CD14-positive monocyte (primary cell): ENCODE results near the gene MS4A12. TPM values are rescaled to one million over a fixed set of nuclear protein-coding genes. Genes with fewer than 3 reads are reported as not detected.

Experiments
- DNase-seq, 3 donors: peaks; one replicate each; pipeline ENCODE4 v3.0.0-alpha.2; 2011 to 2022
- H2AFZ ChIP-seq: 2 replicates; pipeline ENCODE4 v1.6.0; 2012; ENCODE audit warnings: mild to moderate bottlenecking, low read depth, low read length, inconsistent platforms; ENCODE audit not compliant: insufficient read depth, poor library complexity, severe bottlenecking
- H3K27ac ChIP-seq, 2 donors: 1 replicate in 1 of 2; 2 replicates in 1 of 2; pipeline ENCODE4 v1.5.1; 2012 to 2013; ENCODE audit warnings: low read length in 2 of 2, control low read depth in 1 of 2, inconsistent platforms in 1 of 2, low read depth in 1 of 2, mild to moderate bottlenecking in 1 of 2
- H3K27me3 ChIP-seq, 2 donors: one replicate each; pipeline versions ENCODE4 v1.6.0 to v1.6.1; 2011 to 2013; ENCODE audit warnings: low read length in 2 of 2; ENCODE audit not compliant: control insufficient read depth in 2 of 2, insufficient read depth in 2 of 2
- H3K36me3 ChIP-seq, 2 donors: replicated peaks in 1 of 2; 1 replicate in 1 of 2; 2 replicates in 1 of 2; pipeline versions ENCODE4 v1.5.1 to v1.6.1; 2012 to 2013; ENCODE audit warnings: low read length in 2 of 2, control low read depth in 1 of 2, inconsistent platforms in 1 of 2, mild to moderate bottlenecking in 1 of 2; ENCODE audit not compliant: insufficient read depth in 2 of 2, control insufficient read depth in 1 of 2
- H3K4me1 ChIP-seq, 2 donors: 1 replicate in 1 of 2; 2 replicates in 1 of 2; pipeline versions ENCODE4 v1.5.1 to v1.6.1; 2012 to 2013; ENCODE audit warnings: low read length in 2 of 2, control low read depth in 1 of 2, inconsistent platforms in 1 of 2, mild to moderate bottlenecking in 1 of 2, moderate library complexity in 1 of 2; ENCODE audit not compliant: insufficient read depth in 2 of 2, control insufficient read depth in 1 of 2
- H3K4me2 ChIP-seq: replicated peaks from 2 replicates; pipeline ENCODE3; 2012; ENCODE audit warnings: low read length, moderate library complexity, mild to moderate bottlenecking; ENCODE audit not compliant: poor library complexity, severe bottlenecking; ENCODE audit errors: extremely low read depth
- H3K4me3 ChIP-seq, 3 experiments: fragments of 200-600 bp in 1 of 3; sonication (generic) in 1 of 3; replicated peaks in 1 of 3; 1 replicate in 2 of 3; 2 replicates in 1 of 3; pipeline ENCODE4 v1.5.1; 2011 to 2013; ENCODE audit warnings: low read length in 3 of 3, mild to moderate bottlenecking in 3 of 3, control low read depth in 2 of 3, low read depth in 2 of 3, inconsistent platforms in 1 of 3, moderate library complexity in 1 of 3
- H3K79me2 ChIP-seq: 2 replicates; pipeline ENCODE4 v1.6.0; 2012; ENCODE audit warnings: mild to moderate bottlenecking, control low read depth, inconsistent platforms, low read length, moderate library complexity; ENCODE audit not compliant: insufficient read depth
- H3K9ac ChIP-seq: 2 replicates; pipeline ENCODE4 v1.6.0; 2017; ENCODE audit warnings: low read length, mild to moderate bottlenecking; ENCODE audit not compliant: insufficient read depth, poor library complexity, severe bottlenecking
- H3K9me3 ChIP-seq, 2 donors: replicated peaks in 1 of 2; 1 replicate in 1 of 2; 2 replicates in 1 of 2; pipeline versions ENCODE4 v1.5.1 to v1.6.1; 2012 to 2013; ENCODE audit warnings: low read length in 2 of 2, control low read depth in 1 of 2; ENCODE audit not compliant: control insufficient read depth in 1 of 2, insufficient read depth in 1 of 2
- H4K20me1 ChIP-seq: 2 replicates; pipeline ENCODE4 v1.6.0; 2012; ENCODE audit warnings: mild to moderate bottlenecking, low read length, control low read depth, moderate library complexity; ENCODE audit not compliant: insufficient read depth
- H3K27ac Mint-ChIP-seq, 7 donors: one replicate each; pipeline ENCODE4 v1.8.0; 2020; ENCODE audit warnings: mild to moderate bottlenecking in 7 of 7, mixed read lengths in 7 of 7, moderate library complexity in 6 of 7, inconsistent platforms in 2 of 7
- H3K27me3 Mint-ChIP-seq, 3 donors: one replicate each; pipeline ENCODE4 v1.8.0; 2021 to 2022; ENCODE audit warnings: low read depth in 3 of 3, mild to moderate bottlenecking in 3 of 3, mixed read lengths in 3 of 3, moderate library complexity in 3 of 3, inconsistent platforms in 1 of 3
- H3K36me3 Mint-ChIP-seq, 2 donors: one replicate each; pipeline ENCODE4 v1.8.0; 2020; ENCODE audit warnings: mixed read lengths in 2 of 2, inconsistent platforms in 1 of 2, mild to moderate bottlenecking in 1 of 2
- H3K4me1 Mint-ChIP-seq: one replicate; pipeline ENCODE4 v1.8.0; 2020; ENCODE audit warnings: mild to moderate bottlenecking, mixed read lengths
- H3K4me3 Mint-ChIP-seq, 2 donors: one replicate each; pipeline ENCODE4 v1.8.0; 2020; ENCODE audit warnings: mild to moderate bottlenecking in 2 of 2, mixed read lengths in 2 of 2, moderate library complexity in 1 of 2
- H3K9me3 Mint-ChIP-seq, 7 donors: one replicate each; pipeline ENCODE4 v1.8.0; 2020 to 2022; ENCODE audit warnings: mixed read lengths in 7 of 7, mild to moderate bottlenecking in 6 of 7, moderate library complexity in 6 of 7, inconsistent platforms in 2 of 7
- CTCF ChIP-seq: fragments of 200-600 bp; IDR thresholded peaks from one replicate; pipeline ENCODE4 v1.8.0; 2022; ENCODE audit warnings: antibody characterized with exemption, mild to moderate bottlenecking
- WGBS: methylation state at CpG from one replicate; pipeline ENCODE4 v1.1.5; 2013; ENCODE audit warnings: missing lambda C conversion rate; ENCODE audit not compliant: insufficient coverage; 5-methylcytosine and 5-hydroxymethylcytosine counted together
- intact Hi-C, 2 donors: fragments of 100-400 bp; cut with micrococcal nuclease; formaldehyde crosslinking; loops; one replicate each; pipeline versions ENCODE4 v1.15.0 to v1.15.1; 2023
- polyA plus RNA-seq, 3 donors: library from polyadenylated mRNA; depleted of rRNA in 1 of 3; unstranded in 2 of 3; stranded (reverse) in 1 of 3; fragments of 300-500 nt in 2 of 3; fragments of >200 nt in 1 of 3; fragmentation: Illumina TruSeq in 2 of 3; gene quantifications; 1 replicate in 2 of 3; 2 replicates in 1 of 3; pipeline ENCODE4 v1.2.3, GENCODE V29; 2012 to 2021

The MS4A12 gene
- polyA plus RNA-seq, 3 donors: not detected

GRCh38 chr11:60498399-60498798, 5.8 kb downstream of the MS4A12 start:
- intact Hi-C loops: loop anchor here in 1 of 2 donors (2.0 kb wide), 1 partner anchor 20 kb away; no protein-coding TSS in a partner anchor
- Histone ChIP-seq H2AFZ (peak overlapping the region; percentile 68), H3K4me1 (peaks cover 11 to 15% of the 10 kb centered on the region in 2 donors), H3K4me3 (peak overlapping the region in 1 of 3 experiments; percentile 50), H3K79me2 (no peaks in the 10 kb centered on the region), H3K4me2 (peak overlapping the region; percentile 56), H4K20me1 (no peaks in the 10 kb centered on the region), H3K27ac (peak overlapping the region in 1 of 2 donors; percentile 21), H3K9ac (no peak overlapping the region), H3K9me3 (no peaks in the 10 kb centered on the region), H3K27me3 (peaks cover 0 to 2% of the 10 kb centered on the region in 2 donors), H3K36me3 (no peaks in the 10 kb centered on the region)
- H3K27me3 Mint-ChIP-seq: peaks cover 0 to 5% (median 2%) of the 10 kb centered on the region in 3 donors
- H3K36me3 Mint-ChIP-seq: no peaks in the 10 kb centered on the region
- H3K9me3 Mint-ChIP-seq: peaks cover 0 to 2% (median 0%) of the 10 kb centered on the region in 7 donors
- no peak for TF ChIP-seq CTCF
- DNase-seq: peak in 1 of 3 donors; percentile 4
- WGBS: no CpG with 5 or more reads among the region's 2 CpGs
- peak overlapping the region in 5 of 7 donors; percentile 52 to 82 (median 80) for H3K27ac Mint-ChIP-seq
- H3K4me3 Mint-ChIP-seq: peak overlapping the region in 1 of 2 donors; percentile 6
- H3K4me1 Mint-ChIP-seq: peaks cover 18% of the 10 kb centered on the region

- TF ChIP-seq CTCF: no peak
- Mint-ChIP-seq H3K4me1 (peaks cover 18% of the 10 kb centered on the region), H3K9me3 (peaks cover 0 to 2% (median 0%) of the 10 kb centered on the region in 7 donors), H3K27ac (peak overlapping the region in 6 of 7 donors; percentile 26 to 82 (median 74)), H3K27me3 (peaks cover 0 to 5% (median 2%) of the 10 kb centered on the region in 3 donors), H3K36me3 (no peaks in the 10 kb centered on the region), H3K4me3 (peak overlapping the region in 1 of 2 donors; percentile 6)
- 0% methylated on average over 3 of the region's 4 CpGs for WGBS
- Histone ChIP-seq H3K79me2 (no peaks in the 10 kb centered on the region), H4K20me1 (no peaks in the 10 kb centered on the region), H3K9me3 (no peaks in the 10 kb centered on the region), H3K9ac (no peak overlapping the region), H3K4me1 (peaks cover 11 to 15% of the 10 kb centered on the region in 2 donors), H3K27ac (peak overlapping the region; percentile 8 to 21), H3K4me3 (peak overlapping the region in 1 of 3 experiments; percentile 50), H2AFZ (peak overlapping the region; percentile 68), H3K36me3 (no peaks in the 10 kb centered on the region), H3K4me2 (peak overlapping the region; percentile 56), H3K27me3 (peaks cover 0 to 2% of the 10 kb centered on the region in 2 donors)
- intact Hi-C loops: loop anchor here in 1 of 2 donors (2.0 kb wide), 1 partner anchor 20 kb away; no protein-coding TSS in a partner anchor
- DNase-seq: peak in 2 of 3 donors; percentile 10 to 24
Measured at GRCh38 chr11:60498853-60499252, 6.3 kb downstream of the MS4A12 start.
